Measurements from ENCODE around the gene ALDH3B1. TPM values are rescaled to one million over a fixed set of nuclear protein-coding genes. Genes with fewer than 3 reads are reported as not detected.

ALDH3B1 gene
- total RNA-seq, 1 experiment from 2014 or later = 64.8 TPM

GRCh38 chr11:68044145-68044813 lies 34.2 kb downstream of the ALDH3B1 start:
- DNase-seq (ENCODE audit: low spot score) = no peak

- DNase-seq (ENCODE audit: low spot score) = no peak
Measured at GRCh38 chr11:68044898-68045351, 34.8 kb downstream of the ALDH3B1 start.

GRCh38 chr11:68047437-68048290 lies 37.5 kb downstream of the ALDH3B1 start:
- no peak for DNase-seq (ENCODE audit: low spot score)

- DNase-seq (ENCODE audit: low spot score) = no peak
Measured at GRCh38 chr11:68048681-68049508, 38.8 kb downstream of the ALDH3B1 start.

GRCh38 chr11:68049509-68050370 lies 39.6 kb downstream of the ALDH3B1 start:
- DNase-seq (ENCODE audit: low spot score) = peak; percentile 54

- DNase-seq (ENCODE audit: low spot score) = no peak
Measured at GRCh38 chr11:68050371-68050841, 40.3 kb downstream of the ALDH3B1 start.

- no peak for DNase-seq (ENCODE audit: low spot score)
Measured at GRCh38 chr11:68051191-68052136, 41.3 kb downstream of the ALDH3B1 start.

- no peak for DNase-seq (ENCODE audit: low spot score)
Measured at GRCh38 chr11:68052137-68052873, 42.2 kb downstream of the ALDH3B1 start.

- DNase-seq (ENCODE audit: low spot score) = no peak
Measured at GRCh38 chr11:68053117-68053516, 43.0 kb downstream of the ALDH3B1 start.

- no peak for DNase-seq (ENCODE audit: low spot score)
Measured at GRCh38 chr11:68053981-68054812, 44.1 kb downstream of the ALDH3B1 start.

- DNase-seq (ENCODE audit: low spot score) = no peak
Measured at GRCh38 chr11:68056317-68057285, 46.5 kb downstream of the ALDH3B1 start.

- DNase-seq (ENCODE audit: low spot score) = no peak
Measured at GRCh38 chr11:68057807-68058206, 47.7 kb downstream of the ALDH3B1 start.

- no peak for DNase-seq (ENCODE audit: low spot score)
Measured at GRCh38 chr11:68061508-68061907, 51.4 kb downstream of the ALDH3B1 start.

GRCh38 chr11:68064926-68065325 lies 54.8 kb downstream of the ALDH3B1 start:
- DNase-seq (ENCODE audit: low spot score) = no peak

GRCh38 chr11:68065841-68066240 lies 55.7 kb downstream of the ALDH3B1 start:
- DNase-seq (ENCODE audit: low spot score) = no peak

GRCh38 chr11:68066742-68067141 lies 56.6 kb downstream of the ALDH3B1 start:
- no peak for DNase-seq (ENCODE audit: low spot score)

- DNase-seq (ENCODE audit: low spot score) = no peak
Measured at GRCh38 chr11:68067991-68068390, 57.9 kb downstream of the ALDH3B1 start.
